ENCODE results near the gene CBX6. TPM values are rescaled to one million over a fixed set of nuclear protein-coding genes. Genes with fewer than 3 reads are reported as not detected.

Gene CBX6
- total RNA-seq, 2 experiments from 2014 or later, result 91.4 to 93.5 TPM

- Mint-ChIP-seq H3K36me3 (ENCODE audit: low read depth) (no peaks in the 10 kb centered on the region), H3K27ac (peak overlapping the region; percentile 34), H3K27me3 (ENCODE audit: low read depth) (peaks cover 16% of the 10 kb centered on the region), H3K9me3 (no peaks in the 10 kb centered on the region), H3K4me3 (peak overlapping the region; percentile 62), H3K4me1 (ENCODE audit: low read depth) (peaks cover 15% of the 10 kb centered on the region)
- no peak for DNase-seq
- CTCF ChIA-PET, result interaction anchor here (0.6 to 1.5 kb wide), 10 partner anchors 26 to 670 kb away, joined by 3 to 4 read pairs (median 3); no protein-coding TSS in a partner anchor
- intact Hi-C loops (cut with micrococcal nuclease), result loop anchor here (5.0 kb wide), 1 partner anchor 85 kb away; the partner anchor contains the start of gene SUN2
These were observed 29.4 kb downstream of the CBX6 start for GRCh38 chr22:38842512-38843200.

- intact Hi-C loops (cut with micrococcal nuclease), result loop anchor here (5.0 kb wide), 1 partner anchor 84 kb away; the partner anchor contains the start of gene SUN2
- no peaks in the 10 kb centered on the region for H3K36me3 Mint-ChIP-seq (ENCODE audit: low read depth)
These were observed 30.4 kb downstream of the CBX6 start for GRCh38 chr22:38841635-38842034.

GRCh38 chr22:38841211-38841610 lies 30.8 kb downstream of the CBX6 start:
- CTCF ChIA-PET, result interaction anchor here (0.6 to 0.8 kb wide), 2 partner anchors 306 to 470 kb away, joined by 3 to 4 read pairs; no protein-coding TSS in a partner anchor
- peaks cover 17% of the 10 kb centered on the region for H3K4me1 Mint-ChIP-seq (ENCODE audit: low read depth)

More at GRCh38 chr22:38841635-38842034, 30.4 kb downstream of the CBX6 start:
- H3K27me3 Mint-ChIP-seq (ENCODE audit: low read depth), result peaks cover 16% of the 10 kb centered on the region
- no peak for DNase-seq
- H3K9me3 Mint-ChIP-seq, result no peaks in the 10 kb centered on the region
- CTCF ChIA-PET, result interaction anchor here (0.6 to 0.8 kb wide), 2 partner anchors 307 to 470 kb away, joined by 3 to 4 read pairs; no protein-coding TSS in a partner anchor
- no peak overlapping the region for H3K4me3 Mint-ChIP-seq
- H3K27ac Mint-ChIP-seq, result no peak overlapping the region
- H3K4me1 Mint-ChIP-seq (ENCODE audit: low read depth), result peaks cover 17% of the 10 kb centered on the region

GRCh38 chr22:38840129-38840528 lies 31.9 kb downstream of the CBX6 start:
- Mint-ChIP-seq H3K9me3 (no peaks in the 10 kb centered on the region), H3K4me3 (no peak overlapping the region), H3K36me3 (ENCODE audit: low read depth) (no peaks in the 10 kb centered on the region), H3K27me3 (ENCODE audit: low read depth) (peaks cover 12% of the 10 kb centered on the region), H3K4me1 (ENCODE audit: low read depth) (peaks cover 17% of the 10 kb centered on the region), H3K27ac (no peak overlapping the region)
- no peak for DNase-seq
- intact Hi-C loops (cut with micrococcal nuclease), result loop anchor here (5.0 kb wide), 1 partner anchor 83 kb away; the partner anchor contains the start of gene SUN2
- CTCF ChIA-PET, result interaction anchor here (0.6 to 1.2 kb wide), 3 partner anchors 30 to 163 kb away, joined by 3 to 5 read pairs (median 3); no protein-coding TSS in a partner anchor

More at GRCh38 chr22:38841211-38841610, 30.8 kb downstream of the CBX6 start:
- intact Hi-C loops (cut with micrococcal nuclease), result loop anchor here (5.0 kb wide), 1 partner anchor 84 kb away; the partner anchor contains the start of gene SUN2
- Mint-ChIP-seq H3K36me3 (ENCODE audit: low read depth) (no peaks in the 10 kb centered on the region), H3K27ac (no peak overlapping the region), H3K27me3 (ENCODE audit: low read depth) (peaks cover 16% of the 10 kb centered on the region), H3K9me3 (no peaks in the 10 kb centered on the region), H3K4me3 (no peak overlapping the region)
- no peak for DNase-seq

- intact Hi-C loops (cut with micrococcal nuclease), result loop anchor here (5.0 kb wide), 1 partner anchor 82 kb away; the partner anchor contains the start of gene SUN2
- Mint-ChIP-seq H3K27ac (no peak overlapping the region), H3K9me3 (no peaks in the 10 kb centered on the region), H3K4me3 (no peak overlapping the region), H3K4me1 (ENCODE audit: low read depth) (peaks cover 17% of the 10 kb centered on the region), H3K36me3 (ENCODE audit: low read depth) (no peaks in the 10 kb centered on the region), H3K27me3 (ENCODE audit: low read depth) (peaks cover 12% of the 10 kb centered on the region)
- CTCF ChIA-PET, result interaction anchor here (0.6 to 1.2 kb wide), 3 partner anchors 30 to 164 kb away, joined by 3 to 5 read pairs (median 3); no protein-coding TSS in a partner anchor
- DNase-seq, result no peak
These were observed 32.3 kb downstream of the CBX6 start for GRCh38 chr22:38839686-38840085.

- H3K27me3 Mint-ChIP-seq (ENCODE audit: low read depth), result peaks cover 4% of the 10 kb centered on the region
- no peak overlapping the region for H3K4me3 Mint-ChIP-seq
- no peak for DNase-seq
- intact Hi-C loops (cut with micrococcal nuclease), result no loop called here
- H3K4me1 Mint-ChIP-seq (ENCODE audit: low read depth), result peaks cover 9% of the 10 kb centered on the region
- H3K36me3 Mint-ChIP-seq (ENCODE audit: low read depth), result no peaks in the 10 kb centered on the region
- CTCF ChIA-PET, result interaction anchor here (1.1 to 1.2 kb wide), 2 partner anchors 33 kb away, joined by 3 read pairs; no protein-coding TSS in a partner anchor
- H3K27ac Mint-ChIP-seq, result no peak overlapping the region
- H3K9me3 Mint-ChIP-seq, result no peaks in the 10 kb centered on the region
These were observed 34.5 kb downstream of the CBX6 start for GRCh38 chr22:38837414-38837928.

GRCh38 chr22:38835888-38836301 lies 36.1 kb downstream of the CBX6 start:
- no peak for DNase-seq
- Mint-ChIP-seq H3K9me3 (no peaks in the 10 kb centered on the region), H3K4me1 (ENCODE audit: low read depth) (peaks cover 5% of the 10 kb centered on the region), H3K36me3 (ENCODE audit: low read depth) (no peaks in the 10 kb centered on the region), H3K27me3 (ENCODE audit: low read depth) (no peaks in the 10 kb centered on the region), H3K27ac (no peak overlapping the region), H3K4me3 (no peak overlapping the region)
- CTCF ChIA-PET, result no interaction called here
- intact Hi-C loops (cut with micrococcal nuclease), result no loop called here

GRCh38 chr22:38834991-38835390 lies 37.0 kb downstream of the CBX6 start:
- H3K4me3 Mint-ChIP-seq, result no peak overlapping the region
- no peaks in the 10 kb centered on the region for H3K36me3 Mint-ChIP-seq (ENCODE audit: low read depth)
- H3K27ac Mint-ChIP-seq, result no peak overlapping the region
- CTCF ChIA-PET, result no interaction called here
- DNase-seq, result no peak
- H3K4me1 Mint-ChIP-seq (ENCODE audit: low read depth), result peaks cover 5% of the 10 kb centered on the region
- no peaks in the 10 kb centered on the region for H3K27me3 Mint-ChIP-seq (ENCODE audit: low read depth)
- intact Hi-C loops (cut with micrococcal nuclease), result no loop called here
- no peaks in the 10 kb centered on the region for H3K9me3 Mint-ChIP-seq

- Mint-ChIP-seq H3K4me1 (ENCODE audit: low read depth) (peaks cover 2% of the 10 kb centered on the region), H3K27me3 (ENCODE audit: low read depth) (no peaks in the 10 kb centered on the region), H3K4me3 (no peak overlapping the region), H3K9me3 (no peaks in the 10 kb centered on the region), H3K27ac (no peak overlapping the region), H3K36me3 (ENCODE audit: low read depth) (no peaks in the 10 kb centered on the region)
- intact Hi-C loops (cut with micrococcal nuclease), result no loop called here
- CTCF ChIA-PET, result no interaction called here
- no peak for DNase-seq
These were observed 37.6 kb downstream of the CBX6 start for GRCh38 chr22:38834215-38834953.

- Mint-ChIP-seq H3K4me1 (ENCODE audit: low read depth) (peaks cover 2% of the 10 kb centered on the region), H3K4me3 (no peak overlapping the region), H3K36me3 (ENCODE audit: low read depth) (no peaks in the 10 kb centered on the region), H3K27me3 (ENCODE audit: low read depth) (no peaks in the 10 kb centered on the region), H3K9me3 (no peaks in the 10 kb centered on the region), H3K27ac (no peak overlapping the region)
- CTCF ChIA-PET, result interaction anchor here (0.6 kb wide), 1 partner anchor 500 kb away, joined by 3 read pairs; no protein-coding TSS in a partner anchor
- intact Hi-C loops (cut with micrococcal nuclease), result no loop called here
- DNase-seq, result no peak
These were observed 39.0 kb downstream of the CBX6 start for GRCh38 chr22:38833061-38833460.

- H3K4me3 Mint-ChIP-seq, result no peak overlapping the region
- no peak for DNase-seq
- H3K27me3 Mint-ChIP-seq (ENCODE audit: low read depth), result no peaks in the 10 kb centered on the region
- peaks cover 1% of the 10 kb centered on the region for H3K4me1 Mint-ChIP-seq (ENCODE audit: low read depth)
- no peaks in the 10 kb centered on the region for H3K9me3 Mint-ChIP-seq
- CTCF ChIA-PET, result no interaction called here
- H3K27ac Mint-ChIP-seq, result no peak overlapping the region
- no peaks in the 10 kb centered on the region for H3K36me3 Mint-ChIP-seq (ENCODE audit: low read depth)
- intact Hi-C loops (cut with micrococcal nuclease), result no loop called here
These were observed 39.7 kb downstream of the CBX6 start for GRCh38 chr22:38832005-38832978.

Data from activated naive CD4-positive, alpha-beta T cell treated with anti-CD3 and anti-CD28 coated beads for 36 hours (primary cell).